GM12878 (cell line): ENCODE results near the gene DES.

Source experiments
- JUND ChIP-seq: IDR thresholded peaks from 2 replicates; pipeline ENCODE4 v1.6.1; 2012; ENCODE audit warnings: low read depth, mild to moderate bottlenecking, low read length, improper control_type of control experiment, moderate library complexity
- NFIC ChIP-seq: IDR thresholded peaks from 2 replicates; pipeline ENCODE4 v1.6.1; 2012; ENCODE audit warnings: low read depth, mild to moderate bottlenecking, inconsistent platforms, low read length, moderate library complexity
- NR2F1 ChIP-seq: fragments of 450-650 bp; conservative IDR thresholded peaks from 2 replicates; pipeline ENCODE4 v1.6.1; 2017; ENCODE audit warnings: mild to moderate bottlenecking
- POLR2A ChIP-seq: IDR thresholded peaks from 2 replicates; pipeline ENCODE4 v1.6.1; 2011; ENCODE audit warnings: low read depth, mild to moderate bottlenecking, low read length
- POLR2AphosphoS2 ChIP-seq: IDR thresholded peaks from 2 replicates; pipeline ENCODE4 v1.6.1; 2011; ENCODE audit warnings: low read depth, mild to moderate bottlenecking, low read length, improper control_type of control experiment, moderate library complexity
- SMC3 ChIP-seq: IDR thresholded peaks from 2 replicates; pipeline ENCODE4 v1.6.1; 2011; ENCODE audit warnings: low read length, improper control_type of control experiment, borderline replicate concordance
- TAF1 ChIP-seq: IDR thresholded peaks from 2 replicates; pipeline ENCODE4 v1.6.1; 2011; ENCODE audit warnings: mild to moderate bottlenecking, low read depth, low read length, borderline replicate concordance
- ZBED1 ChIP-seq: IDR thresholded peaks from 2 replicates; pipeline ENCODE4 v1.6.1; 2016; ENCODE audit warnings: borderline replicate concordance
- TF ChIP-seq, protein P1 (sequence below), 3 experiments: IDR thresholded peaks in 2 of 3; conservative IDR thresholded peaks in 1 of 3; 2 replicates each; pipeline ENCODE4 v1.5.1; 2011; ENCODE audit warnings: low read depth in 3 of 3, low read length in 3 of 3, mild to moderate bottlenecking in 3 of 3, control low read depth in 2 of 3, moderate library complexity in 2 of 3, inconsistent platforms in 1 of 3, mixed read lengths in 1 of 3; ENCODE audit not compliant: control insufficient read depth in 2 of 3, insufficient read depth in 1 of 3; ENCODE audit errors: extremely low read depth in 1 of 3

DNA sequence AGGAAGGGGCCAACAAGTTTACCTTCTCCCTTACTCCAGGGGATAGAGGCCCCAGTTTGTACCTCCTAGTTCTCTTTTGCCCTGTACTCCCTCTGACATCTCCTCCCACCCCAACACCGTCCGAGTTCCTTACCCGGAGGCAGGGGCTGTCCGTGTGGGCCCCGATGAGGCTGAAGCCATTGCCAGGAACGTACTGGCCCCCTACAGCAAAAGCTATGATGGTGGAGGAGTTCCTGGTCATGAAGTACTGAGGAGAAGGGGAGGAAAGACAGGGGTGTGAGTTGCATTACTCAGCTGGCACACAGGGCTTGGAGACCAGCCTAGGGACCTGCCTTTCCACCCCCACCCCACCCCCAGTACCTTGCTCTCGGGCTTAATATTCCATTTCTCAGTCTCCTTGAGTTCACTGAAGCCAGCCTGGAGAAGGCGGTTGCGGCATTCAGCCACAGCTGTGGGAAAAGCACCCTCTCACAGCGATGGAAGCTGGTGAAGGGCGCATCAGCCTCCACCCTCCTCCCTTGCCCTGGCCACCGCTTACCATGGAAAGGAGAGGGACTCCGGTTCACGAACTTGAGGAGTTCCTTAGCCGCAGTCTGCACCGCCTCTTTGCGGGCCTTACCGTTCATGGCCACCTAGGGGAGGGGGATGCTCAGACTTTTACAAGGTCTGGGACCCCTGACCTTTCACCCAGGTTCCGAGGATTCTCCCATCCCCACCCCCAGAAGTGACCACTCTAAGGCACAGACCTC lies 31.5 kb upstream of the DES start:
- TF ChIP-seq, protein P1, sequence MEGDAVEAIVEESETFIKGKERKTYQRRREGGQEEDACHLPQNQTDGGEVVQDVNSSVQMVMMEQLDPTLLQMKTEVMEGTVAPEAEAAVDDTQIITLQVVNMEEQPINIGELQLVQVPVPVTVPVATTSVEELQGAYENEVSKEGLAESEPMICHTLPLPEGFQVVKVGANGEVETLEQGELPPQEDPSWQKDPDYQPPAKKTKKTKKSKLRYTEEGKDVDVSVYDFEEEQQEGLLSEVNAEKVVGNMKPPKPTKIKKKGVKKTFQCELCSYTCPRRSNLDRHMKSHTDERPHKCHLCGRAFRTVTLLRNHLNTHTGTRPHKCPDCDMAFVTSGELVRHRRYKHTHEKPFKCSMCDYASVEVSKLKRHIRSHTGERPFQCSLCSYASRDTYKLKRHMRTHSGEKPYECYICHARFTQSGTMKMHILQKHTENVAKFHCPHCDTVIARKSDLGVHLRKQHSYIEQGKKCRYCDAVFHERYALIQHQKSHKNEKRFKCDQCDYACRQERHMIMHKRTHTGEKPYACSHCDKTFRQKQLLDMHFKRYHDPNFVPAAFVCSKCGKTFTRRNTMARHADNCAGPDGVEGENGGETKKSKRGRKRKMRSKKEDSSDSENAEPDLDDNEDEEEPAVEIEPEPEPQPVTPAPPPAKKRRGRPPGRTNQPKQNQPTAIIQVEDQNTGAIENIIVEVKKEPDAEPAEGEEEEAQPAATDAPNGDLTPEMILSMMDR (IDR thresholded peaks at IDR 0.05 in 2 of 3, conservative IDR thresholded peaks at IDR 0.05 in 1 of 3; ENCODE audit: control insufficient read depth in 2 of 3, extremely low read depth in 1 of 3, insufficient read depth in 1 of 3, low read depth in 3 of 3, low read length in 3 of 3), result no peak
- TF ChIP-seq NR2F1 (no peak), ZBED1 (no peak), SMC3 (no peak), TAF1 (no peak), NFIC (no peak), POLR2AphosphoS2 (no peak), JUND (no peak), POLR2A (no peak)
